ENCODE data around the gene PRC1. TPM values are rescaled to one million over a fixed set of nuclear protein-coding genes. Genes with fewer than 3 reads are reported as not detected.

PRC1 gene
- total RNA-seq, 2 experiments from 2014 or later: 149 to 224 TPM

GRCh38 chr15:90946538-90946937 lies 47.8 kb downstream of the PRC1 start:
- Histone ChIP-seq H3K9me2 (ENCODE audit: insufficient read depth, low read length) (no peaks in the 10 kb centered on the region), H3K4me2 (ENCODE audit: low read length) (no peak overlapping the region), H2AFZ (ENCODE audit: low read length) (no peak overlapping the region), H3K27ac (ENCODE audit: low read depth, low read length, poor library complexity, severe bottlenecking) (no peak overlapping the region), H3K9me3 (ENCODE audit: low read length) (no peaks in the 10 kb centered on the region), H3K36me3 (ENCODE audit: insufficient read depth, low read length) (peaks cover 78% of the 10 kb centered on the region), H3K4me1 (ENCODE audit: insufficient read depth, low read length, poor library complexity, severe bottlenecking) (no peaks in the 10 kb centered on the region), H3K79me2 (ENCODE audit: insufficient read depth, low read depth, low read length) (no peaks in the 10 kb centered on the region), H3K4me3 (ENCODE audit: low read depth, low read length, poor library complexity, severe bottlenecking) (no peak overlapping the region), H4K20me1 (ENCODE audit: insufficient read depth, low read length) (no peaks in the 10 kb centered on the region)
- no peak for TF ChIP-seq EZH2phosphoT487 (IDR thresholded peaks at IDR 0.05; ENCODE audit: borderline replicate concordance, low read depth, low read length)
- ChIA-PET CTCF (ENCODE audit: unreplicated experiment) (interaction anchor here (2.2 kb wide), 1 partner anchor 11 kb away, joined by 5 read pairs; the partner anchor contains the start of gene UNC45A), POLR2A (interaction anchor here (1.5 kb wide), 1 partner anchor 14 kb away, joined by 4 read pairs; the partner anchor contains the start of gene HDDC3)
- intact Hi-C loops (cut with micrococcal nuclease; ENCODE audit: unreplicated experiment): no loop called here
- DNase-seq (ENCODE audit: low spot score): no peak
- no TSS peak for BruUV-seq (replicated peaks)

DNA sequence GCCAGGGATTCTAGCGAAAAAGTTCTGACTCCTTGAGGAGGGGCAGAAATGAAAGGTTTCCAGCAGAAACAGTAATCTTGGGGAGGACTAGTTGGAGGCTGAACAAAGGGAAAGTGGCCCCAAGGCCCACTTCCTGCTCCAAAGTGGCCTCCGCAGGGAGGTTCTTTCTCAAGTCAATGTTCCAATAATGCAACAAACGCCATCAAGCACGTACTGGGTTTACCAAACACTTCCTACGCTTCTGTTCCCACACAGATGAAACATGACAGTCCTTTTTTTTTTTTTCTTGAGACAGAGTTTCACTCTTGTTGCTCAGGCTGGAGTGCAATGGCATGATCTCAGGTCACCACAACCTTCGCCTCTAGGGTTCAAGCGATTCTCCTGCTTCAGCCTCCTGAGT lies 49.2 kb downstream of the PRC1 start:
- no peak overlapping the region for H2AFZ ChIP-seq (ENCODE audit: low read length)
- H3K79me2 ChIP-seq (ENCODE audit: insufficient read depth, low read depth, low read length): no peaks in the 10 kb centered on the region
- no peaks in the 10 kb centered on the region for H3K9me2 ChIP-seq (ENCODE audit: insufficient read depth, low read length)
- no peaks in the 10 kb centered on the region for H4K20me1 ChIP-seq (ENCODE audit: insufficient read depth, low read length)
- ChIA-PET CTCF (ENCODE audit: unreplicated experiment) (no interaction called here), POLR2A (interaction anchor here (0.7 kb wide), 1 partner anchor 13 kb away, joined by 3 read pairs; the partner anchor contains the start of gene HDDC3)
- no peak overlapping the region for H3K27ac ChIP-seq (ENCODE audit: low read depth, low read length, poor library complexity, severe bottlenecking)
- no peak overlapping the region for H3K4me3 ChIP-seq (ENCODE audit: low read depth, low read length, poor library complexity, severe bottlenecking)
- peaks cover 79% of the 10 kb centered on the region for H3K36me3 ChIP-seq (ENCODE audit: insufficient read depth, low read length)
- intact Hi-C loops (cut with micrococcal nuclease; ENCODE audit: unreplicated experiment): no loop called here
- H3K4me2 ChIP-seq (ENCODE audit: low read length): no peak overlapping the region
- DNase-seq (ENCODE audit: low spot score): no peak
- H3K4me1 ChIP-seq (ENCODE audit: insufficient read depth, low read length, poor library complexity, severe bottlenecking): no peaks in the 10 kb centered on the region
- no peaks in the 10 kb centered on the region for H3K9me3 ChIP-seq (ENCODE audit: low read length)
- no peak for TF ChIP-seq CTCF (conservative IDR thresholded peaks at IDR 0.05; ENCODE audit: low read length)
- no peak for TF ChIP-seq EZH2phosphoT487 (IDR thresholded peaks at IDR 0.05; ENCODE audit: borderline replicate concordance, low read depth, low read length)
- BruUV-seq (replicated peaks): no TSS peak

GRCh38 chr15:90942354-90943120 lies 51.8 kb downstream of the PRC1 start:
- TF ChIP-seq EZH2phosphoT487 (IDR thresholded peaks at IDR 0.05; ENCODE audit: borderline replicate concordance, low read depth, low read length) (no peak), CTCF (conservative IDR thresholded peaks at IDR 0.05; ENCODE audit: low read length) (no peak)
- Histone ChIP-seq H3K27ac (ENCODE audit: low read depth, low read length, poor library complexity, severe bottlenecking) (no peak overlapping the region), H4K20me1 (ENCODE audit: insufficient read depth, low read length) (no peaks in the 10 kb centered on the region), H3K4me1 (ENCODE audit: insufficient read depth, low read length, poor library complexity, severe bottlenecking) (no peaks in the 10 kb centered on the region), H2AFZ (ENCODE audit: low read length) (no peak overlapping the region), H3K36me3 (ENCODE audit: insufficient read depth, low read length) (peaks cover 75% of the 10 kb centered on the region), H3K79me2 (ENCODE audit: insufficient read depth, low read depth, low read length) (no peaks in the 10 kb centered on the region), H3K9me3 (ENCODE audit: low read length) (no peaks in the 10 kb centered on the region), H3K4me2 (ENCODE audit: low read length) (no peak overlapping the region), H3K4me3 (ENCODE audit: low read depth, low read length, poor library complexity, severe bottlenecking) (no peak overlapping the region), H3K9me2 (ENCODE audit: insufficient read depth, low read length) (no peaks in the 10 kb centered on the region)
- ChIA-PET CTCF (ENCODE audit: unreplicated experiment) (interaction anchor here (0.5 kb wide), 1 partner anchor 35 kb away, joined by 3 read pairs; no protein-coding TSS in a partner anchor), POLR2A (interaction anchor here (1.0 kb wide), 1 partner anchor 12 kb away, joined by 3 read pairs; the partner anchor contains the start of gene RCCD1)
- BruUV-seq (replicated peaks): no TSS peak
- DNase-seq (ENCODE audit: low spot score): no peak
- intact Hi-C loops (cut with micrococcal nuclease; ENCODE audit: unreplicated experiment): no loop called here

All from OCI-LY7 (cell line).